ENCODE data around the gene MREG.
"Not testable (repeated sequence)": the region's sequence is repeated elsewhere in the genome, so short reads cannot be mapped to it uniquely, and the experiment has no call there.

Gene MREG

DNA sequence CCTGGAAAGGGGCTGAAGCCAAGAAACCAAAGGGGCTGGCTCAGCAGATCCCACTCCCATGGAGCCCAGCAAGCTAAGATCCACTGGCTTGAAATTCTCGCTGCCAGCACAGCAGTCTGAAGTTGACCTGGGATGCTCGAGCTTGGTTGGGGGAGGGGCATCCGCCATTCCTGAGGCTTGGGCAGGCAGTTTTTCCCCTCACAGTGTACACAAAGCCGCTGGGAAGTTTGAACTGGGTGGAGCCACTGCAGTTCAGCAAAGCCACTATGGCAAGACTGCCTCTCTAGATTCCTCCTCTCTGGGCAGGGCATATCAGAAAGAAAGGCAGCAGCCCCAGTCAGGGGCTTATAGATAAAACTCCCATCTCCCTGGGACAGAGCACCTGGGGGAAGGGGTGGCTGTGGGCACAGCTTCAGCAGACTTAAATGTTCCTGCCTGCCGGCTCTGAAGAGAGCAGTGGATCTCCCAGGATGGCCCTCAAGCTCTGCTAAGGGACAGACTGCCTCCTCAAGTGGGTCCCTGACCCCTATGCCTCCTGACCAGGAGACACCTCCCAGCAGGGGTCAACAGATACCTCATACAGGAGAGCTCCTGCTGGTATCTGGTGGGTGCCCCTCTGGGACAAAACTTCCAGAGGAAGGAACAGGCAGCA is 24.7 kb downstream of the MREG start:
- not testable (repeated sequence) for DNase-seq (ENCODE audit: low read depth in 2 of 2)

DNA sequence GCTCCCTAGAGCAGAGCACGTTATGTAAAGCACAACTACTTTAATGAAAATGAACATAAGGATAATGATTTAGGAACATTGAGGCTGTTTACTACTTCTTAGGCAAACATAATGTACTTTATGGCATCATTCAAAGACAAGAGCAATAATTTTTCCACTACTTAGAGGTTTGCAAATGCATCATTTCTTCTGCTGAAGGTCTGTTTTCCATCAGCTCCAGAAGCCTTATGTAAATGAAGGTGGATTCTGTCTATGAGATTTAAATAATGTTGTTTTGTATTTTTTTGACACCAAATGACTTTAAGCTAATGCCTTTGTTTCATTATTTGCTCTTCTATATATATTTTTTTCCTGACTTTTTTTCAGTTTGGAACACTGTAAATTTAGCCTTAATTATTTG is 28.1 kb downstream of the MREG start:
- DNase-seq (ENCODE audit: low read depth in 2 of 2) = no peak

DNA sequence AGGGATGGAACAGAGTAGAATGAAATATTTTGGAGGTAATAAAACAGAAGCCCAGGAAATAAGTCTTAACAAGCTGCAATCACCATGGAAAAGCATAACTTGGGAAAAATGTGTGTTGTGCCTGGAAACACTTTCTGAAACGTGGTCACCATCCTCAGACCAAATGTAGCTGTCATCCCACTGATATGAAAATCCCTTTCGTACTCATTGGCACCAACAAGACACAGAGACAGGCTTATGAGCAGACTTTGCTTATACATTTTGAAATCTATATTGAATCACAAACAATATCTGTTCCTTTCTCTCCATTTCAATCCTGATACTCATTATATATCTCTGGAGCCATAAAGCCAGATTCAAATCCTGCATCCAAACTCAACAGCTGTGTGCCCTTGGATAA is 28.7 kb downstream of the MREG start:
- DNase-seq (ENCODE audit: low read depth in 2 of 2) = no peak

GRCh38 chr2:215983581-215984351 is 29.6 kb downstream of the MREG start:
- DNase-seq (ENCODE audit: low read depth in 2 of 2) = no peak

DNA sequence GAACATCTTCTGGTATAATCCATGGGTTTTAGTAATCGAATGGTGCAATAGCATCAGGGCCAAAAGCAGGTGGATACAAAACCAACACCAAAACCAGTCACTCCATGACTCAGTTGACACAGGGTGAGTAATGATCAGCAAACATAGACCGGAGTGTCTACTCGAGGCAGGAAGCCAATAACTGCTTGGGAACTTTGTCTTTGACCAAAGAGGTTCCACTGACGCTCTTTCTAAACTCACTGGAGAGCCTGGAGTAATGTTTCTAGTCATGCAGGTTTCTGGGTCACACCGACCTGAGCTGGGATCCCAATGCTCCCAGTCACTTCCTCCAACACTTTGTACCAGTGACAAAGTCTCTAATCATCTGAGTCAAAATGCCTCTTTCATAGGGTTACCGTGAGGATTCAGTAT is 30.9 kb downstream of the MREG start:
- no peak for DNase-seq (ENCODE audit: low read depth in 2 of 2)

- DNase-seq (ENCODE audit: low read depth in 2 of 2) = no peak
Observed at GRCh38 chr2:215981115-215981514, 32.2 kb downstream of the MREG start.

DNA sequence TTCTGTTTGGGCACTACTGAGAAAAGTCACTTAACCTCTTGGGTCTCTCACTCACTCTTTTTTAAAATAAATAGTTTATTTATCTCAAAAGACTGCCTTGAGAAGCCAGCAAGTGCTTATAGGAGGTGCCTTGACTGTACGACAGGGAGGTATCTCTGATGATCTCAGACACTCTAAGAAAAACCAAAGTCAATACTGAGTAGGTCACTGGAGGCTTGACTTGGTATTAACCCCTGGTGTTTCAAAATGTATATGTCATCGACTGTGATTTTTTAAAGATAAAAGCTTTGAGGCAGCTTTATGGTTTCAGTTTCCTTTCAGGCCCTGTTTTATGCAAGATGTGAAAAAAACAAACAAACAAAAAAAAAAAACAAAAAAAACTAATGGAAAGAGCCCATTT is 33.7 kb downstream of the MREG start:
- no peak for DNase-seq (ENCODE audit: low read depth in 2 of 2)

DNA sequence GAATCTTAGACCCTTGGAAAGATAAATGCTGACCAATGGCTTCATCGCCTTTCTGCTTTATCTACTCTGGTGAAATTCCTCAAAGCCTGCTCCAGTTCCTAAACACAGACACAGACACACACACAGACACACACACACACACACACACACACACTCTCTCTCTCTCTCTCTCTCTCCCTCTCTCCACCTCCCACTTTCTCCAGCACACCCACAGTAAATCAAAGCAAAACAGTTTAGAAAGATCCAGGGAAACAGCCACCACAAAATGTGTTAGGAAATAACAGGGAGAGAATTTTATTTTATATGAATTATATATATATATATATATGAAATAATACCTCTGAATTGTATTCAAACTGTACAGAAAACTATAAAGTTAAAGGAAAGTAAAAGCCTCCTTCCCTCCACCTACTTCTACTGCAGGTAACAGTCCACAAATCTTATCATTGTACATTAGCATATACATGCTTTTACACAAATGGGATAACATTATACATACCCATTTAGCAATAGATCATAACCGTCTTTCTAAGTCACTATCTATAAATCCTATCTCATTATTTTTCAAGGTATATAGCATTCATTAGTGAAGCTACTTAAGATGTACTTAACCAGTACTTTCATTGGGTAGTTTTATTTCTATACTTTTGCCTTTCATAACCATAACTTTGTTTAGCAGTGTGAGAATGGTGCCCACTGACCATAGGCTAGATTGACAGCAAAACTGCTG is 38.5 kb downstream of the MREG start:
- DNase-seq (ENCODE audit: low read depth in 2 of 2) = no peak

- no peak for DNase-seq (ENCODE audit: low read depth in 2 of 2)
Observed at GRCh38 chr2:215973954-215974699, 39.2 kb downstream of the MREG start.

DNA sequence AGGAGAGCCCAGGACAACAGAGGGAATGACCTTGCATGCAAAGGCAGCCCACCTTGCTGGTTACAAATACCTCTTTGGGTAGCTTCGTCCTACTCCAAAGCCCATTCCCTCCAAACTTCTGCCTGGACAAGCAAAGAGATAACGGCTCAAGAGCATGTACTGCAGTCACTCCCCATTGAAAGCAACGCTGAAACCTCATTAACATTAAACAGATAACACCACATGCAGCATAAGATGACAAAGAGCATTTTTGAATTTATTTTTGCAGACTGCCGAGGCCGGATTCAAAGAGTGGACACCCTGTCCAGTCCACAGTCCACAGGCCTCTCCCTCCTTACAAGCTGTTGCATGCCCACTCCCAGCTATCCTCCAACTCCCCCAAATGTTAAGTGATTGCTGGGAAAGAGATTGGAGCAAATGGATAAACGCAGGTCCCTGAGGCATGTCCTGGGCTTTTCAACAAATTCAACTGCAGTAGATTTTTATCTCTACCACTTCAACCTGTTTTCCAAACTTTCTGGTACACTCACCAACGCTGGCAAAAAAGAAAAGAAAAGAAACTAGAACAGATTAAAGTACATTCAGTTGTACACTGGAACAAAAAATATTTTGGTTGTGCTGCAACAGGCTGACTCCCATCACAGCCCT is 40.1 kb downstream of the MREG start:
- no peak for DNase-seq (ENCODE audit: low read depth in 2 of 2)

DNA sequence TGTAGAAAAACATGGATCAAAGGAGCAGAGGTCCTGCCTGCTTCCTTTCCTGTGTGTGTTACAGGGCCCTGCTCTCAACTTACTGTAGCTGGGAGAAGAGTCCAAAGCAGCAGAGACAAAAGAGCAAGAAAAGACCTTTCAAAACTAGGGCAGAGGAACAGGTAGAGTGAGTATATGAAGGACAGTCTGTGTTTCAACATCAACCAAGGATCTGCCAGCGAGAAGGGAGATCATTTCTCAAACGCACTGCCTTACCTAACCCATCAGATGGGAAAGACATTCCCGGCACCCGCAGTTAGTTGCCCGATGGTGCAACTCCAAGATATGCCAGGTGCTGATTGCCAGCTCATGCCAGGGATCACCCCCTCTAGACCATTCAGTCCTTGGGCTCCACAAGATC is 41.7 kb downstream of the MREG start:
- DNase-seq (ENCODE audit: low read depth in 2 of 2) = no peak

DNA sequence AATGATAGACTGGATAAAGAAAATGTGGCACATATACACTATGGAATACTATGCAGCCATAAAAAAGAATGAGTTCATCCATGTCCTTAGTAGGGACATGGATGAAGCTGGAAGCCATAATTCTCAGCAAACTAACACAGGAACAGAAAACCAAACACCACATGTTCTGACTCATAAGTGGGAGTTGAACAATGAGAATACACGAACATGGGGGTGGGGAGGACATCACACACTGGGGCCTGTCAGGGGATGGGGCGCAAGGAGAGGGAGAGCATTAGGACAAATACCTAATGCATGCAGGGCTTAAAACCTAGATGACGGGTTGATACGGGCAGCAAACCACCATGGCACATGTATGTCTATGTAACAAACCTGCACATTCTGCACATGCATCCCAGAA is 42.5 kb downstream of the MREG start:
- not testable (repeated sequence) for DNase-seq (ENCODE audit: low read depth in 2 of 2)

DNA sequence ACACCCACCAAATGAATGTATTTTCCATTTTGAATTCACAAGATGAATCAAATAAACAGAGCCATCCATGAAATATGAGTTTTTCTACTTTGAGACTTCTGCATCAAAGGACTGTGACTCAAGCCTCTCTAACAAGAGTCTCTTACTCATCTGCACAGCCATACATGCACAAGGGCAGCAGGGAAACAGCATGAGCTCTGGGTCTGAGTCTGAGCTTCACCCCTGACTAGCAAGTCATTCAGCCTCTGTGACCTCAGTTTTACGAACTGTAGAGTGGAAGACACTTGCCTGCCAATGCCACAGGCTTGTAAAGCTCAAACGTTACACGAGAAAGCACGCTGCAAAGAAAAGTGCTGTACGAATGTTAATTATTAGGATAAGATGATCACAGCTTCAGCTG is 42.9 kb downstream of the MREG start:
- DNase-seq (ENCODE audit: low read depth in 2 of 2) = no peak

DNA sequence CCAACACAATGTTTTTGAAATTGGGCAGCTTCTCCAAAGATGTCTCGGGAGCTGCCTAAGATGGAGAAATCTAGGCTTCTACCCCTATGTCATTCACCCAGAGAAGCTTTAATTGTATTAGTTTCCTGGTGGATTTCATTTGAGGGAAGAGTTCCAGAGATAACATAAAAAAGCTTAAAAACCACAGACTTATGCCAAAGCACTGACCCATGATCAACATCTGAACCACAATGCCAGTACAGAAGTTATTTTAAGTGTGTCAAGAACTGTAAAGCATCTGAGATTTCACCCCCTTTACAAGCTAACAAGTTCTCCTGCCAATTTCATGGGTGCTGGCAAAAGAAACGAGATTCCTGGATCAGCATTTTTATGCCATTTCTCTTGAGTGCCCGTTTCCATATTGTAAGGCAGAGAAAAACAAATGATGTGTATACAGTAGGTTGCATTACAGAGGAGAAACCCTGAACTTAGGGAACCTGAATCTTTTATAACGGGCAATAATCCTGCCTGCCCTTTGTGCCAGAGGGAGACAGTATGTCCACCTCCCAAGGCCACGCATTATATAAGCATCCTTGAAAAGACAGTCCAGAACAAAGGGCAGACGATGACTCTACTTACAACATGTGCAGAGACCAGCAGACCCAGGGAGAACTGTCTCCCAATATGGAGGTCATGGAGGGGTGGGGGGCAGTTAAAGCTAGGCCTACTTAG is 44.1 kb downstream of the MREG start:
- DNase-seq (ENCODE audit: low read depth in 2 of 2) = no peak

- no peak for DNase-seq (ENCODE audit: low read depth in 2 of 2)
Observed at GRCh38 chr2:215968499-215968898, 44.9 kb downstream of the MREG start.

DNA sequence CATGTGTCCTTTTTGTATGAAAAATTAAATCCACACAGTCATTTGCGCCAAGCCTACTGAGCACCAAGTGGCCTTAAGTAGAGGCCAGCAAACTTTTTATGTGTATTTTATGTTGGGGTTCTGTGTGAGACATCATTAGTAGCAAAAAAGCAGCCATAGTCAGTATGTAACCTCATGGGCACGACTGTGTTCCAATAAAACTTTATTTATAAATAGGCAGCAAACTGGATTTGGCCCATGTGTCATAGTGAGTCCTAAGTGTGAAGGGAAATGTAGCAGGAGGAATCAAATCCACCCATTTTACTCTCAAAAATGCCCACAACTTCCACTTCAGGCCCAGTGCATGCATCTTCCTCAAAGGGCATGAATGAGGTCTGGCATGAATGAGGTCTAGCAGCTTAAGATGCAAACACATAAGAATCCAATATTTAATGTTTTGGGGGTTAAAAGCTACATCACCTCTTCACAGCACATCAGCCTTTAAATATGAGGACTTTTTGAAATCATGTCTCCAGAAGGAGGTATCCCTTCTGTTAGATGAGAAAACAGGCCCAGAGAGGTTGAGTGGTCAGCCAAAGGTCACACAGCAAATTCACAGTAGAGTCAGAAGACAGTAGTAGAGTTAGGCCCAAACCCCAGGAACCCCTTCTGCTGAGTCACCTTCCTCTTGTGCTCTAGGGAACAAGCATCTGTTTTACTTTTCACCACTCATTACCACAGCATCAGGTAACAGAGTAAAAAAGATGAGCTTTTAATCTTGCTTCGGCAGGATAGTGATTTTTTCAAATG is 45.6 kb downstream of the MREG start:
- DNase-seq (ENCODE audit: low read depth in 2 of 2) = no peak

DNA sequence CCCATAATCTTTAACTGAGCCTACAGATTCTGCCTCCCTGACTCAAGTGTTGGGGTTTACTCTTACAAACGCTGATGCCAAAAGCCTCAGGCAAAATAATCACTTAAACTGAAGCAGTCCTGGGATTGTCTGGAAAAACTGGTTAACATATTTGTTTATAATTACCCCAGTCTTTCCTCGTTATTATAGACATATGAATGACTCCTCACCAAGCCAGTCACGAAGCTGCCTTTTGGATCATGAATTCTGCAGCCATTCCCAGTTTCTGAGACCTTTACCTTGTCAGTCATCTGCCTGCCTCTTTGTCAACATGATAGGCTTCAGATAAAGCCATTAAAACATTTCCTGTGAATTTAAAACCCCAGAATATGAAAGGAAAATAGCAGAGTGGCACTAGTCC is 46.4 kb downstream of the MREG start:
- DNase-seq (ENCODE audit: low read depth in 2 of 2) = no peak

GRCh38 chr2:215966274-215966673 is 47.1 kb downstream of the MREG start:
- DNase-seq (ENCODE audit: low read depth in 2 of 2) = no peak

GRCh38 chr2:215965532-215966165 is 47.7 kb downstream of the MREG start:
- DNase-seq (ENCODE audit: low read depth in 2 of 2) = no peak

GRCh38 chr2:215961981-215962380 is 51.4 kb downstream of the MREG start:
- DNase-seq (ENCODE audit: low read depth in 2 of 2) = no peak
